Thymus (tissue), 11 donors: ENCODE measurements around the gene ADAM11. TPM values are rescaled to one million over a fixed set of nuclear protein-coding genes. Genes with fewer than 3 reads are reported as not detected.
"Not testable (repeated sequence)": the region's sequence is repeated elsewhere in the genome, so short reads cannot be mapped to it uniquely, and the experiment has no call there.

Experiments used
- DNase-seq, 9 donors: peaks; one replicate each; pipeline ENCODE4 v3.0.0-alpha.2; 2013; ENCODE audit warnings: low spot score in 9 of 9, low read depth in 6 of 9, missing footprints in 1 of 9
- H3K27ac ChIP-seq, 2 donors: one replicate each; pipeline ENCODE4 v1.5.1; 2013; ENCODE audit warnings: control low read depth in 1 of 2, low read depth in 1 of 2, low read length in 1 of 2, mild to moderate bottlenecking in 1 of 2, moderate library complexity in 1 of 2
- H3K27me3 ChIP-seq, 2 donors: one replicate each; pipeline ENCODE4 v1.5.1; 2013; ENCODE audit warnings: low read length in 1 of 2; ENCODE audit not compliant: control insufficient read depth in 2 of 2, insufficient read depth in 1 of 2
- H3K36me3 ChIP-seq, 2 donors: one replicate each; pipeline ENCODE4 v1.5.1; 2013; ENCODE audit warnings: low read length in 1 of 2, mild to moderate bottlenecking in 1 of 2, moderate library complexity in 1 of 2; ENCODE audit not compliant: control insufficient read depth in 2 of 2, insufficient read depth in 2 of 2
- H3K4me1 ChIP-seq, 2 donors: one replicate each; pipeline ENCODE4 v1.5.1; 2013; ENCODE audit warnings: low read length in 2 of 2; ENCODE audit not compliant: control insufficient read depth in 2 of 2, insufficient read depth in 2 of 2
- H3K4me3 ChIP-seq, 2 donors: one replicate each; pipeline ENCODE4 v1.5.1; 2013; ENCODE audit warnings: low read length in 2 of 2, control low read depth in 1 of 2, mild to moderate bottlenecking in 1 of 2
- H3K9me3 ChIP-seq, 2 donors: one replicate each; pipeline ENCODE4 v1.5.1; 2013; ENCODE audit warnings: low read length in 1 of 2, mild to moderate bottlenecking in 1 of 2; ENCODE audit not compliant: control insufficient read depth in 2 of 2, insufficient read depth in 1 of 2
- WGBS: extraction: QIAGEN DNeasy Blood & Tissue Kit; methylation state at CpG from one replicate; pipeline ENCODE4 v1.1.7; 2013; 5-methylcytosine and 5-hydroxymethylcytosine counted together
- polyA plus RNA-seq: library from polyadenylated mRNA; stranded (reverse); fragments of 200-250 nt; gene quantifications from one replicate; pipeline ENCODE4 v1.2.3, GENCODE V29; 2013
- total RNA-seq: library from RNA; stranded (reverse); fragments of 120-200 nt; gene quantifications from one replicate; pipeline ENCODE4 v1.2.4, GENCODE V29; 2013
- donor health status: healthy.

The ADAM11 gene
- total and polyA plus RNA-seq, 2 donors: 0.33 to 1.3 TPM

GRCh38 chr17:44798356-44798755 is 39.6 kb downstream of the ADAM11 start:
- Histone ChIP-seq H3K27ac (no peak overlapping the region), H3K27me3 (no peaks in the 10 kb centered on the region), H3K4me3 (no peak overlapping the region), H3K9me3 (no peaks in the 10 kb centered on the region), H3K36me3 (no peaks in the 10 kb centered on the region), H3K4me1 (peaks cover 0 to 7% of the 10 kb centered on the region in 2 donors)
- 27% methylated on average over 2 of the region's 2 CpGs for WGBS
- DNase-seq: no peak

GRCh38 chr17:44801880-44802279 is 43.1 kb downstream of the ADAM11 start:
- no peaks in the 10 kb centered on the region for H3K27me3 ChIP-seq
- peaks cover 0 to 3% of the 10 kb centered on the region in 2 donors for H3K36me3 ChIP-seq
- no peak overlapping the region for H3K4me3 ChIP-seq
- H3K4me1 ChIP-seq: no peaks in the 10 kb centered on the region
- DNase-seq: no peak
- 98% methylated on average over 5 of the region's 5 CpGs for WGBS
- H3K9me3 ChIP-seq: no peaks in the 10 kb centered on the region
- no peak overlapping the region for H3K27ac ChIP-seq

- H3K4me1 ChIP-seq: no peaks in the 10 kb centered on the region
- DNase-seq: no peak
- no peak overlapping the region for H3K27ac ChIP-seq
- H3K4me3 ChIP-seq: no peak overlapping the region
- H3K36me3 ChIP-seq: peaks cover 0 to 3% of the 10 kb centered on the region in 2 donors
- no peaks in the 10 kb centered on the region for H3K27me3 ChIP-seq
- 96% methylated on average over 10 of the region's 10 CpGs for WGBS
- H3K9me3 ChIP-seq: no peaks in the 10 kb centered on the region
Measured at GRCh38 chr17:44804302-44805089, 45.7 kb downstream of the ADAM11 start.

GRCh38 chr17:44807093-44807816 is 48.5 kb downstream of the ADAM11 start:
- no peak for DNase-seq
- Histone ChIP-seq H3K4me1 (no peaks in the 10 kb centered on the region), H3K4me3 (no peak overlapping the region), H3K27ac (no peak overlapping the region), H3K27me3 (no peaks in the 10 kb centered on the region), H3K36me3 (peaks cover 0 to 3% of the 10 kb centered on the region in 2 donors), H3K9me3 (no peaks in the 10 kb centered on the region)
- WGBS: 97% methylated on average over 4 of the region's 4 CpGs

GRCh38 chr17:44807817-44808155 is 49.0 kb downstream of the ADAM11 start:
- no peaks in the 10 kb centered on the region for H3K9me3 ChIP-seq
- no peak overlapping the region for H3K4me3 ChIP-seq
- peaks cover 0 to 3% of the 10 kb centered on the region in 2 donors for H3K36me3 ChIP-seq
- no peaks in the 10 kb centered on the region for H3K27me3 ChIP-seq
- H3K4me1 ChIP-seq: no peaks in the 10 kb centered on the region
- WGBS: 83% methylated on average over 3 of the region's 3 CpGs
- no peak for DNase-seq
- no peak overlapping the region for H3K27ac ChIP-seq

GRCh38 chr17:44808156-44808555 is 49.4 kb downstream of the ADAM11 start:
- peaks cover 0 to 3% of the 10 kb centered on the region in 2 donors for H3K36me3 ChIP-seq
- H3K9me3 ChIP-seq: no peaks in the 10 kb centered on the region
- no peak overlapping the region for H3K4me3 ChIP-seq
- DNase-seq: no peak
- H3K27ac ChIP-seq: no peak overlapping the region
- no peaks in the 10 kb centered on the region for H3K27me3 ChIP-seq
- no peaks in the 10 kb centered on the region for H3K4me1 ChIP-seq
- WGBS: 96% methylated on average over 4 of the region's 4 CpGs

- H3K27me3 ChIP-seq, H3K9me3 ChIP-seq, DNase-seq, H3K36me3 ChIP-seq, H3K4me1 ChIP-seq, H3K27ac ChIP-seq, H3K4me3 ChIP-seq: not testable (repeated sequence)
- WGBS: 98% methylated on average over 9 of the region's 9 CpGs
Measured at GRCh38 chr17:44808656-44809388, 50.0 kb downstream of the ADAM11 start.

- WGBS: 97% methylated on average over 4 of the region's 4 CpGs
- H3K4me3 ChIP-seq: no peak overlapping the region
- DNase-seq: no peak
- H3K9me3 ChIP-seq: no peaks in the 10 kb centered on the region
- H3K4me1 ChIP-seq: no peaks in the 10 kb centered on the region
- no peak overlapping the region for H3K27ac ChIP-seq
- H3K27me3 ChIP-seq: no peaks in the 10 kb centered on the region
- no peaks in the 10 kb centered on the region for H3K36me3 ChIP-seq
Measured at GRCh38 chr17:44812263-44812662, 53.5 kb downstream of the ADAM11 start.

GRCh38 chr17:44818508-44818907 is 59.7 kb downstream of the ADAM11 start:
- H3K4me3 ChIP-seq, DNase-seq, H3K36me3 ChIP-seq, H3K4me1 ChIP-seq, H3K27ac ChIP-seq, H3K9me3 ChIP-seq, H3K27me3 ChIP-seq: not testable (repeated sequence)
- WGBS: 94% methylated on average over 6 of the region's 6 CpGs
